Measurements from ENCODE around the gene C5AR1.

The C5AR1 gene

DNA sequence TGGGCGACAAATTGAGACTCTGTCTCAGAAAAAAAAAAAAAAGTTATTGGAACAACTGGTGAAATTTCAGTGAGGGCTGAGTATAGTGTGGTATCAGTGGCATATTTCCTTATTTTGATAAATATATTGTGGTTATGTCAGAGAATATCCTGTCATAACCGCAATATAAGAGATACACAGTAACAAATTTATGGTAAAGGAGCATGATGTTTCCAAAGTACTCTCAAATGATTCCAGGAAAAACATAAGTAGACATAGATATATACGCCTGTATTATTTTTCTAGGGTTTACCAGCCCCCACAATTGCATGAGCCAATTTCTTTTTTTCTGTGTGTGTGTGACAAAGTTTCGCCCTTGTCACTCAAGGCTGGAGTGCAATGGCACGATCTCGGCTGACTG lies 5.7 kb upstream of the C5AR1 start:
- no peak overlapping the region for H3K9ac ChIP-seq (ENCODE audit: insufficient read length)
- H3K36me3 ChIP-seq (ENCODE audit: insufficient read depth, low read length) = no peaks in the 10 kb centered on the region
- no peak for TF ChIP-seq EZH2 (IDR thresholded peaks at IDR 0.05)
- TF ChIP-seq POLR2AphosphoS5 (IDR thresholded peaks at IDR 0.05; ENCODE audit: borderline replicate concordance, low read depth, low read length) = no peak
- TF ChIP-seq FOXP2 (optimal IDR thresholded peaks at IDR 0.05; ENCODE audit: control extremely low read depth, extremely low read length, insufficient read depth) = no peak
- DNase-seq (ENCODE audit: low read depth, low spot score) = no peak
- no peak overlapping the region for H3K4me3 ChIP-seq
- no peaks in the 10 kb centered on the region for H3K9me3 ChIP-seq (ENCODE audit: low read depth, low read length)
- no peak overlapping the region for H3K27ac ChIP-seq

DNA sequence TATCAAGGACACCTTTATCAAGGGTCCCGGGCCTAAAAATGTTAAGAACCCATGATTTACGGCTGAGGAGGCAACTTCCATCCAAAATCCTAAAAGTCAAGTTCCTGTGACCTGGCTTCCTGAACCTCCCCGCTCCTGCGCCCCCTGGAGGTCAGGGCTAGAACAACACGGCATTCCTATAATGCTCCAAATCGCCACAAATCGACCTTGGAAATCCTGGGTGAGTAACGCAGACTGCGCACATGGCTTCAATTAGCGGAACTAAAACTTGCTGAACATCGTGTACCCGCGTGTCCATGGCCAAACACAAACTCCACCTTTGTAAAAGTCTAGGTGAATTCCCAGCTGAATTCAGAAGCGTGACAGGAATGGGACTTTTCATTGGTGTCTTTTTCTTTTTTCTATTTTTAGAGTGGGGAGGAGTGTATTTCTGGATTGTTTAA lies 4.3 kb upstream of the C5AR1 start:
- no peak overlapping the region for H3K27ac ChIP-seq
- H3K36me3 ChIP-seq (ENCODE audit: insufficient read depth, low read length) = no peaks in the 10 kb centered on the region
- no peak for DNase-seq (ENCODE audit: low read depth, low spot score)
- TF ChIP-seq EZH2 (IDR thresholded peaks at IDR 0.05) (no peak), FOXP2 (optimal IDR thresholded peaks at IDR 0.05; ENCODE audit: control extremely low read depth, extremely low read length, insufficient read depth) (no peak), POLR2AphosphoS5 (IDR thresholded peaks at IDR 0.05; ENCODE audit: borderline replicate concordance, low read depth, low read length) (no peak)
- H3K9me3 ChIP-seq (ENCODE audit: low read depth, low read length) = no peaks in the 10 kb centered on the region
- peak overlapping the region; percentile 68 for H3K4me3 ChIP-seq
- H3K9ac ChIP-seq (ENCODE audit: insufficient read length) = no peak overlapping the region

DNA sequence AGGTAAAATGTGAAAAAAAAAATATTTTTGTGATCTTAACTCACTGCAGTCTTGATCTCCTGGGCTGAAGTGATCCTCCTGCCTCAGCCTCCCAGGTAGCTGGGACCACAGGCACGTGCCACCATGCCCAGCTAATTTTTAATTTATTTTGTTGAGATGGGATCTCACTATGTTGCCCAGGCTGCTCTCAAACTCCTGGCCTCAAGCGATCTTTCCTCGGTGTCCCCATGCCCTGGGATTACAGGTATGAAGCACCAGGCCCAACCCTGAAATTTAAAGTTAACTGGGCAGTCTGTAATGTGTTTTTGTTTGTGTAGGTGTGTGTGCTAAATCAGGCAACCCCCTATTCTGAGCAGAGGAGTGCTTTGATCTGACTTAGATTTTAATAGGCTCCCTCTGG lies 3.4 kb upstream of the C5AR1 start:
- H3K4me3 ChIP-seq = no peak overlapping the region
- DNase-seq (ENCODE audit: low read depth, low spot score) = no peak
- no peaks in the 10 kb centered on the region for H3K36me3 ChIP-seq (ENCODE audit: insufficient read depth, low read length)
- no peak for TF ChIP-seq POLR2AphosphoS5 (IDR thresholded peaks at IDR 0.05; ENCODE audit: borderline replicate concordance, low read depth, low read length)
- TF ChIP-seq FOXP2 (optimal IDR thresholded peaks at IDR 0.05; ENCODE audit: control extremely low read depth, extremely low read length, insufficient read depth) = no peak
- no peak for TF ChIP-seq EZH2 (IDR thresholded peaks at IDR 0.05)
- H3K9me3 ChIP-seq (ENCODE audit: low read depth, low read length) = no peaks in the 10 kb centered on the region
- no peak overlapping the region for H3K9ac ChIP-seq (ENCODE audit: insufficient read length)
- no peak overlapping the region for H3K27ac ChIP-seq

DNA sequence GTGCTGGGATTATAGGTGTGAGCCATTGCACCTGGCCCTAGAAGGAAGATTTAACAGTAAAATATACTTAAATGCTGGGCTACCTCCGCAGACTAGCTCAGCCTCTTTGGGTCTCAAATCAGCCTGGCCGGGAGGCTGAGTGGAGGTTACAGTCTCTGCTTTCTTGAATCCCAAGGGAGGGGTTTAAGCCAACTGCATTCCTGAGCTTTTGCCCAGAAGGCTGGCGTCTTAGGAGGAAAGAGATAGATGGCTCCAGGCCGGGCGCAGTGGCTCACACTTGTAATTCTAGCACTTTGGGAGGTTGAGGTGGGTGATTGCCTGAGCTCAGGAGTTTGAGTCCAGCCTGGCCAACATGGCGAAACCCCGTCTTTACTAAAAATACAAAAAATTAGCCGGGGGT lies 623 bp upstream of the C5AR1 start:
- no peak overlapping the region for H3K9ac ChIP-seq (ENCODE audit: insufficient read length)
- H3K9me3 ChIP-seq (ENCODE audit: low read depth, low read length) = no peaks in the 10 kb centered on the region
- H3K27ac ChIP-seq = no peak overlapping the region
- DNase-seq (ENCODE audit: low read depth, low spot score) = no peak
- H3K36me3 ChIP-seq (ENCODE audit: insufficient read depth, low read length) = no peaks in the 10 kb centered on the region
- no peak overlapping the region for H3K4me3 ChIP-seq
- TF ChIP-seq EZH2 (IDR thresholded peaks at IDR 0.05) = no peak
- TF ChIP-seq FOXP2 (optimal IDR thresholded peaks at IDR 0.05; ENCODE audit: control extremely low read depth, extremely low read length, insufficient read depth) = no peak
- no peak for TF ChIP-seq POLR2AphosphoS5 (IDR thresholded peaks at IDR 0.05; ENCODE audit: borderline replicate concordance, low read depth, low read length)

DNA sequence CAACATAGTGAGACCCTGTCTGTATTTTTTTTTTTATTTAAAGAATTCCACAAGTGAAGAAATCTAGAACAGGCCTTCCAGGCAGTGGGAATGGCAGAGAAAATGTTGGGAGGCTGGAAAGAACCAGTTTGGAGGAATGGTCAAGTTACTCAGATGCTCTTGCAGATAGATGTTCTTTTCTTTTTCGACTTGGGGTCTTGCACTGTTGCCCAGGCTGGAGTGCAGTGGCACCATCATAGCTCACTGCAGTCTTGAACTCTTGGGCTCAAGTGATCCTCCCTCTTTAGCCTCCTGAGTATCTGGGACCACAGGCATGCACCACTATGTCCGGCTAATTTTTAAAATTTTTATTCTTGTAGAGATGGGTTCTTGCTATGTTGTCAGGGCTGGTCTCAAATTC lies 662 bp downstream of the C5AR1 start:
- H3K36me3 ChIP-seq (ENCODE audit: insufficient read depth, low read length) = no peaks in the 10 kb centered on the region
- H3K9ac ChIP-seq (ENCODE audit: insufficient read length) = no peak overlapping the region
- DNase-seq (ENCODE audit: low read depth, low spot score) = no peak
- H3K9me3 ChIP-seq (ENCODE audit: low read depth, low read length) = no peaks in the 10 kb centered on the region
- TF ChIP-seq POLR2AphosphoS5 (IDR thresholded peaks at IDR 0.05; ENCODE audit: borderline replicate concordance, low read depth, low read length) (no peak), FOXP2 (optimal IDR thresholded peaks at IDR 0.05; ENCODE audit: control extremely low read depth, extremely low read length, insufficient read depth) (no peak), EZH2 (IDR thresholded peaks at IDR 0.05) (no peak)
- H3K27ac ChIP-seq = no peak overlapping the region
- H3K4me3 ChIP-seq = no peak overlapping the region

DNA sequence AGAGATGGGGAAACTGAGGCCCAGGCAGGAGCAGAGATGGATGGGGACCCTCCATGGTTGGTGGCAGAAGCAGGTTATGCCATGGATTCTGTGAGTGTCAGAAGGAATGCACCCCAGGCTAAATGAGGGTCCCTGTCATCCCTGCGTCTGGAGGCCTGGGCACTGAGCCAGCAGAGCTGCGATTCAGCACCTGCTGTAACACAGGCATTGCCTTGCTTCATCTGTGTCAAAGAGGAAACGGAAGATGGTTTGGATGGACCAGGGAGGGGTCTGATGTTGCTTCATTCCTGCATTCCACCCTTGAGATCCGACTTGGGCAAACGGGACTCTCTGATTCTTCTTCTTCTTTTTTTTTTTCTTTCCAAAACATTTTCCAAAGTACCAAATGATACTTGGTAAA lies 1.2 kb downstream of the C5AR1 start:
- no peak overlapping the region for H3K27ac ChIP-seq
- H3K36me3 ChIP-seq (ENCODE audit: insufficient read depth, low read length) = no peaks in the 10 kb centered on the region
- H3K4me3 ChIP-seq = no peak overlapping the region
- H3K9me3 ChIP-seq (ENCODE audit: low read depth, low read length) = no peaks in the 10 kb centered on the region
- no peak for DNase-seq (ENCODE audit: low read depth, low spot score)
- H3K9ac ChIP-seq (ENCODE audit: insufficient read length) = no peak overlapping the region
- TF ChIP-seq FOXP2 (optimal IDR thresholded peaks at IDR 0.05; ENCODE audit: control extremely low read depth, extremely low read length, insufficient read depth) (no peak), POLR2AphosphoS5 (IDR thresholded peaks at IDR 0.05; ENCODE audit: borderline replicate concordance, low read depth, low read length) (no peak), EZH2 (IDR thresholded peaks at IDR 0.05) (no peak)

DNA sequence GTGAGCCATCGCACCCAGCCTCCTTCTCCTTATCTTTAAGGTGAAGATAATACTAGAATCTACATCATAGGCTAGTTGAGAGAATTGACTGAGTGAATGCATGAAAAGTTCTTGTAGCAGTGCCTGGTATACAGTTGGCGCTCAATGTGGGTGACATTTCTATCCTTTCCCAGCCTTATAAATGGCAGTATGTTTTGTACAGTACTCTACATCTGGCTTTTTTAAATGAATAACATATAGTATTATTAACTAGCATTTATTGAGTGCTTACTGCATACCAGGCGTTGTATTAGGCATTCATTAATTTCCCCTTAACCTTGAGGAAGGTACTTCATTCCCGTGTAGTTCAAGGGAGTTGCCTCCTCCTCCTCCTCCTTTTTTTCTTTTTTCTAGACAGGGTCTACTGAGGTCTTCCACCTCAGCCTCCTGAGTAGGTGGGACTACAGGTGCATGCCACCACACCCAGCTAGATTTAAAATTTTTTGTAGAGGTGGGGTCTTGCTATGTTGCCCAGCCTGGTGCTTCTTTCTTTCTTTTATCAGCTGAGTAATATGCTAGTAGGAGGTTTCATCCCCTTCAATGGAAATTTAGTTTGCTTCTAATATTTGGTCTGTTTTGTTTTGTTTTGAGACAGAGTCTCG lies 2.8 kb downstream of the C5AR1 start:
- H3K9me3 ChIP-seq (ENCODE audit: low read depth, low read length) = no peaks in the 10 kb centered on the region
- no peak for TF ChIP-seq EZH2 (IDR thresholded peaks at IDR 0.05)
- no peak for TF ChIP-seq POLR2AphosphoS5 (IDR thresholded peaks at IDR 0.05; ENCODE audit: borderline replicate concordance, low read depth, low read length)
- no peak for TF ChIP-seq FOXP2 (optimal IDR thresholded peaks at IDR 0.05; ENCODE audit: control extremely low read depth, extremely low read length, insufficient read depth)
- no peak overlapping the region for H3K9ac ChIP-seq (ENCODE audit: insufficient read length)
- H3K27ac ChIP-seq = no peak overlapping the region
- no peak for DNase-seq (ENCODE audit: low read depth, low spot score)
- no peak overlapping the region for H3K4me3 ChIP-seq
- no peaks in the 10 kb centered on the region for H3K36me3 ChIP-seq (ENCODE audit: insufficient read depth, low read length)

DNA sequence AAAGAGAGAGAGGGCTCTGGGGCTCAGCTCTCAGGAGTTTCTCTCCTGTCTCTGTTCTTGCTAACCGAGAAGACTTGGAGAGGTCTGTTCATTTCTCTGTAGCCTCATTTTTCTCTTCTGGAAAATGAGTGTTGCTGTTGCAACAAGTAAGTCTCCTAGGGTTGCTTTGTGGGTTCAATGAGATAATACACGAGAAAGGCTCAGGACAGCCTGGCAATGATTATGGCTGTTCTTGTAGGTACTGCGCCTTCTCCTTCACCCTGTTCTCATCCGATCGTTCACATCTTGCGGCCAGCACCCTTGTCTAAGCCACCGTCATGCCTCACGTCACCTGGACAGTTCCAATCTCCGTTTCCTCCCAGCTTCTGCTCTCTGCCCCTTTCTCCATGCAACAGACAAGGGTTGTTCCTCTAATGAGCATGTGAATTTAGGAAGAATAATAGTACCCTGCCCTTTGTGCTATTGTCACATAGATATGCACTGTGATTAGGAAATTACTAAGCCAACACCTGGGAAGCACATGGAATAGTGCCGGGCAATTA lies 4.2 kb downstream of the C5AR1 start:
- Histone ChIP-seq H3K36me3 (ENCODE audit: insufficient read depth, low read length) (no peaks in the 10 kb centered on the region), H3K4me3 (no peak overlapping the region), H3K9ac (ENCODE audit: insufficient read length) (no peak overlapping the region), H3K27ac (no peak overlapping the region), H3K9me3 (ENCODE audit: low read depth, low read length) (no peaks in the 10 kb centered on the region)
- no peak for DNase-seq (ENCODE audit: low read depth, low spot score)
- TF ChIP-seq EZH2 (IDR thresholded peaks at IDR 0.05) (no peak), FOXP2 (optimal IDR thresholded peaks at IDR 0.05; ENCODE audit: control extremely low read depth, extremely low read length, insufficient read depth) (no peak), POLR2AphosphoS5 (IDR thresholded peaks at IDR 0.05; ENCODE audit: borderline replicate concordance, low read depth, low read length) (no peak)
